Right lobe of liver (tissue), 4 donors: ENCODE results near the gene RBM28.

Source experiments
- POLR2A ChIP-seq: fragments of 450-650 bp; IDR thresholded peaks from one replicate; pipeline ENCODE4 v1.6.1; 2017; ENCODE audit warnings: antibody characterized with exemption, mild to moderate bottlenecking
- TF ChIP-seq, protein P1 (sequence below), 4 donors: fragments of 200-600 bp in 3 of 4; fragments of 450-650 bp in 1 of 4; IDR thresholded peaks; one replicate each; pipeline versions ENCODE4 v1.5.1 to v1.8.0; 2016 to 2022; ENCODE audit warnings: antibody characterized with exemption in 4 of 4, mild to moderate bottlenecking in 2 of 4
- donor health status: DM: no; HTN: no; CAD: no.
- donor health status: DM: no; HTN: no; CAD: no.
- donor health status: DM: no; HTN: yes; CAD: no.

DNA sequence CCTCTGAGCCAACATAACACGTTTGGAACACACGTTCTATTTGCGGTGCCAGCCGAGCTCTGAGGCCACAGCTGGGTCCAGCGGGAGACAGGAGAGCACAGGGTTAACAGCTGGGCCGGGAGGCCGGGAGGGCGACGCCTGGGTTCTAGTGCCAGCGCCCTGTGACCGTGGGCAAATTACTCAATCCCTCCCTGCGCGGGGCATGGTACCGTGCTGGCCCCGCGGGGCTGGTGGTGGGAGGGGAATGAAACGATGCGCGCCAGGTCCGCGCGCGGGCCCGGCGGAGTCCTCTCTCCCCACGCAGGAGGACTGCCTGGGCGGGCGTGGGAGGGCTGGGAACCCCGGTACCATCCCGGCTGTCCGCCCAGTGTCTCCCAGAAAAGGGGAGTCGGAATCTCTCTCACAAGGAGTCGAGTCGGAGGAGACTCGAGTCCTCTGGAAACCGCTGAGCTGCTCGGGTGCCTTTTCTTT lies 72.2 kb downstream of the RBM28 start:
- TF ChIP-seq, protein P1, sequence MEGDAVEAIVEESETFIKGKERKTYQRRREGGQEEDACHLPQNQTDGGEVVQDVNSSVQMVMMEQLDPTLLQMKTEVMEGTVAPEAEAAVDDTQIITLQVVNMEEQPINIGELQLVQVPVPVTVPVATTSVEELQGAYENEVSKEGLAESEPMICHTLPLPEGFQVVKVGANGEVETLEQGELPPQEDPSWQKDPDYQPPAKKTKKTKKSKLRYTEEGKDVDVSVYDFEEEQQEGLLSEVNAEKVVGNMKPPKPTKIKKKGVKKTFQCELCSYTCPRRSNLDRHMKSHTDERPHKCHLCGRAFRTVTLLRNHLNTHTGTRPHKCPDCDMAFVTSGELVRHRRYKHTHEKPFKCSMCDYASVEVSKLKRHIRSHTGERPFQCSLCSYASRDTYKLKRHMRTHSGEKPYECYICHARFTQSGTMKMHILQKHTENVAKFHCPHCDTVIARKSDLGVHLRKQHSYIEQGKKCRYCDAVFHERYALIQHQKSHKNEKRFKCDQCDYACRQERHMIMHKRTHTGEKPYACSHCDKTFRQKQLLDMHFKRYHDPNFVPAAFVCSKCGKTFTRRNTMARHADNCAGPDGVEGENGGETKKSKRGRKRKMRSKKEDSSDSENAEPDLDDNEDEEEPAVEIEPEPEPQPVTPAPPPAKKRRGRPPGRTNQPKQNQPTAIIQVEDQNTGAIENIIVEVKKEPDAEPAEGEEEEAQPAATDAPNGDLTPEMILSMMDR (IDR thresholded peaks at IDR 0.05): no peak
- TF ChIP-seq POLR2A: no peak
